ENCODE measurements around the gene IRF2BP2.

DNA sequence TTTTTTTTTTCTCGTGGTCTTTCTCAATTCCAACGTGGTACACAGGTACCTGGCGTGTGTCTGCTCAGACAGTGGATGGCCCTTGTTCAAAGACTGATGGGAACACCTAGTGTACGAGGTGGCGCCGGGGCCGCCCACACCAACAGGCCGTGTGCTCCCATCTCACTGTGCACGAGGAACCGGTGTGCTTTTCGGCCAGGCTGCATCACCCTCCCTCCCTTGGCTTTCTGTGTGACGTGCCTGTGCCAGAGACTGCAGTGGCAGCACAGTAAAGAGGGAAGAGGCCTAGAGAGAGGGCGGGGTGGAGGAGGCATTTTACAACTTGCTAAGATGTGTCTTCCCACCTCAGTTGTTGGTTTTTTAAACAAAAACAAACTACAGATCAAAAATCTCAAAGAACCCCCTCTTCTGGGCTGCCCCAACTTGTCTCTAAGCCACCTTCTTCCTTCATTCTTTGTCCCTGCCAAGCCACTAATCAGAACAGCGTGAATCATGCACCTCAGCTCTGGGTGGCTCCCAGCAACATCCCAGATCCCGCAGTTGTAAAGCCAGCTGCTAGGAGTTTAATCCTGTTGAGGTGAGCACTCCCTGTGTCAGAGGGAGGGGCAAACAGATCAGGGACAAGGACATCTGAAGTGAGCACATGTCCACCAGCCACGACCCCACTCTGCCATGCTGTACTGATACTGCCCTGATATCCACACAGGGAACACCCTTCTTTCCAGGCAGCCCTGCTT, 20.7 kb downstream of the IRF2BP2 start:
- TF ChIP-seq, protein P1, sequence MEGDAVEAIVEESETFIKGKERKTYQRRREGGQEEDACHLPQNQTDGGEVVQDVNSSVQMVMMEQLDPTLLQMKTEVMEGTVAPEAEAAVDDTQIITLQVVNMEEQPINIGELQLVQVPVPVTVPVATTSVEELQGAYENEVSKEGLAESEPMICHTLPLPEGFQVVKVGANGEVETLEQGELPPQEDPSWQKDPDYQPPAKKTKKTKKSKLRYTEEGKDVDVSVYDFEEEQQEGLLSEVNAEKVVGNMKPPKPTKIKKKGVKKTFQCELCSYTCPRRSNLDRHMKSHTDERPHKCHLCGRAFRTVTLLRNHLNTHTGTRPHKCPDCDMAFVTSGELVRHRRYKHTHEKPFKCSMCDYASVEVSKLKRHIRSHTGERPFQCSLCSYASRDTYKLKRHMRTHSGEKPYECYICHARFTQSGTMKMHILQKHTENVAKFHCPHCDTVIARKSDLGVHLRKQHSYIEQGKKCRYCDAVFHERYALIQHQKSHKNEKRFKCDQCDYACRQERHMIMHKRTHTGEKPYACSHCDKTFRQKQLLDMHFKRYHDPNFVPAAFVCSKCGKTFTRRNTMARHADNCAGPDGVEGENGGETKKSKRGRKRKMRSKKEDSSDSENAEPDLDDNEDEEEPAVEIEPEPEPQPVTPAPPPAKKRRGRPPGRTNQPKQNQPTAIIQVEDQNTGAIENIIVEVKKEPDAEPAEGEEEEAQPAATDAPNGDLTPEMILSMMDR (conservative IDR thresholded peaks at IDR 0.05), result no peak
- TF ChIP-seq EZH2 (IDR thresholded peaks at IDR 0.05; ENCODE audit: low read depth), result no peak

All from PC-9 (cell line).